Liver (tissue), 9 donors: ENCODE results near the gene PLN. TPM values are rescaled to one million over a fixed set of nuclear protein-coding genes. Genes with fewer than 3 reads are reported as not detected.

ENCODE experiments used
- DNase-seq: peaks from one replicate; pipeline ENCODE4 v3.0.0-alpha.2; 2017; ENCODE audit warnings: low spot score
- H3K27ac ChIP-seq, 2 donors: one replicate each; pipeline ENCODE4 v1.7.0; 2013; ENCODE audit warnings: inconsistent platforms in 2 of 2, low read length in 2 of 2, control low read depth in 1 of 2, low read depth in 1 of 2, mild to moderate bottlenecking in 1 of 2
- H3K27me3 ChIP-seq, 4 donors: one replicate each; pipeline versions ENCODE4 v1.6.1 to v1.7.0; 2013; ENCODE audit warnings: low read length in 3 of 4, inconsistent platforms in 1 of 4, mild to moderate bottlenecking in 1 of 4, moderate library complexity in 1 of 4; ENCODE audit not compliant: control insufficient read depth in 4 of 4, insufficient read depth in 4 of 4
- H3K36me3 ChIP-seq, 4 donors: one replicate each; pipeline versions ENCODE4 v1.6.1 to v1.7.0; 2013; ENCODE audit warnings: low read length in 3 of 4, mild to moderate bottlenecking in 3 of 4, low read depth in 1 of 4, moderate library complexity in 1 of 4; ENCODE audit not compliant: control insufficient read depth in 4 of 4, insufficient read depth in 3 of 4
- H3K4me1 ChIP-seq, 4 donors: one replicate each; pipeline versions ENCODE4 v1.6.1 to v1.7.0; 2013; ENCODE audit warnings: low read length in 3 of 4, mild to moderate bottlenecking in 3 of 4, moderate library complexity in 1 of 4; ENCODE audit not compliant: control insufficient read depth in 4 of 4, insufficient read depth in 4 of 4
- H3K4me3 ChIP-seq, 3 donors: one replicate each; pipeline versions ENCODE4 v1.6.1 to v1.7.0; 2013; ENCODE audit warnings: low read length in 3 of 3, control low read depth in 1 of 3, low read depth in 1 of 3, mild to moderate bottlenecking in 1 of 3
- H3K9ac ChIP-seq, 2 donors: one replicate each; pipeline ENCODE4 v1.7.0; 2013; ENCODE audit warnings: low read length in 2 of 2, mild to moderate bottlenecking in 2 of 2, moderate library complexity in 2 of 2, control low read depth in 1 of 2, low read depth in 1 of 2
- H3K9me3 ChIP-seq, 4 donors: one replicate each; pipeline versions ENCODE4 v1.6.1 to v1.7.0; 2013; ENCODE audit warnings: low read length in 3 of 4; ENCODE audit not compliant: control insufficient read depth in 4 of 4
- CTCF ChIP-seq: fragments of 150-350 bp; IDR thresholded peaks from 2 replicates; pipeline ENCODE4 v1.5.1; 2017; ENCODE audit warnings: improper control_type of control experiment, low read depth, low read length; ENCODE audit not compliant: missing input control
- EGR1 ChIP-seq, 2 donors: IDR thresholded peaks; 2 replicates each; pipeline ENCODE4 v1.6.1; 2016 to 2018; ENCODE audit warnings: antibody characterized with exemption in 2 of 2, low read depth in 2 of 2
- FOXA1 ChIP-seq: IDR thresholded peaks from 2 replicates; pipeline ENCODE4 v1.6.1; 2016; ENCODE audit warnings: antibody characterized with exemption
- FOXA2 ChIP-seq: IDR thresholded peaks from 2 replicates; pipeline ENCODE4 v1.6.1; 2016; ENCODE audit warnings: antibody characterized with exemption
- GABPA ChIP-seq, 2 donors: IDR thresholded peaks in 1 of 2; conservative IDR thresholded peaks in 1 of 2; 2 replicates each; pipeline ENCODE4 v1.6.1; 2016; ENCODE audit warnings: antibody characterized with exemption in 2 of 2, mild to moderate bottlenecking in 1 of 2, moderate library complexity in 1 of 2
- HNF4A ChIP-seq, 2 donors: conservative IDR thresholded peaks; 2 replicates each; pipeline ENCODE4 v1.6.1; 2016; ENCODE audit warnings: antibody characterized with exemption in 2 of 2, mild to moderate bottlenecking in 2 of 2
- HNF4G ChIP-seq: IDR thresholded peaks from 2 replicates; pipeline ENCODE4 v1.6.1; 2016; ENCODE audit warnings: antibody characterized with exemption
- JUND ChIP-seq, 2 donors: IDR thresholded peaks; 2 replicates each; pipeline ENCODE4 v1.6.1; 2016; ENCODE audit warnings: antibody characterized with exemption in 2 of 2
- NR2F2 ChIP-seq: IDR thresholded peaks from 2 replicates; pipeline ENCODE4 v1.6.1; 2016; ENCODE audit warnings: antibody characterized with exemption
- RAD21 ChIP-seq, 2 donors: IDR thresholded peaks; 2 replicates each; pipeline ENCODE4 v1.6.1; 2016; ENCODE audit warnings: antibody characterized with exemption in 2 of 2, mild to moderate bottlenecking in 2 of 2
- RXRA ChIP-seq, 2 donors: IDR thresholded peaks; 2 replicates each; pipeline ENCODE4 v1.6.1; 2017 to 2018; ENCODE audit warnings: antibody characterized with exemption in 2 of 2, mild to moderate bottlenecking in 1 of 2
- SP1 ChIP-seq: IDR thresholded peaks from 2 replicates; pipeline ENCODE4 v1.6.1; 2018; ENCODE audit warnings: antibody characterized with exemption, mild to moderate bottlenecking
- TAF1 ChIP-seq: conservative IDR thresholded peaks from 2 replicates; pipeline ENCODE4 v1.6.1; 2016; ENCODE audit warnings: antibody characterized with exemption, mild to moderate bottlenecking
- YY1 ChIP-seq: IDR thresholded peaks from 2 replicates; pipeline ENCODE4 v1.6.1; 2016; ENCODE audit warnings: antibody characterized with exemption, mild to moderate bottlenecking
- ZBTB33 ChIP-seq: IDR thresholded peaks from 2 replicates; pipeline ENCODE4 v1.6.1; 2016; ENCODE audit warnings: antibody characterized with exemption
- WGBS: extraction: QIAGEN DNeasy Blood & Tissue Kit; methylation state at CpG from one replicate; pipeline ENCODE4 v1.1.7; 2013; 5-methylcytosine and 5-hydroxymethylcytosine counted together
- polyA plus RNA-seq, 2 donors: library from polyadenylated mRNA; stranded (reverse) in 1 of 2; unstranded in 1 of 2; fragments of 200-250 nt in 1 of 2; fragments of >200 nt in 1 of 2; fragmentation: Nextera tagmentation in 1 of 2; extraction: Ambion mirVana in 1 of 2; gene quantifications; one replicate each; pipeline versions ENCODE4 v1.2.1 to v1.2.3, GENCODE V29; 2013 to 2015
- total RNA-seq, 2 donors: library from RNA; depleted of rRNA; stranded (reverse); fragments of >200 nt; gene quantifications; one replicate each; pipeline ENCODE4 v1.2.3, GENCODE V29; 2014
- TF ChIP-seq, protein P1 (sequence below): IDR thresholded peaks from 2 replicates; pipeline ENCODE4 v1.6.1; 2016; ENCODE audit warnings: antibody characterized with exemption, mild to moderate bottlenecking
- TF ChIP-seq, protein P2 (sequence below): IDR thresholded peaks from 2 replicates; pipeline ENCODE4 v1.6.1; 2016; ENCODE audit warnings: antibody characterized with exemption
- TF ChIP-seq, protein P3 (sequence below): IDR thresholded peaks from 2 replicates; pipeline ENCODE4 v1.6.1; 2016; ENCODE audit warnings: antibody characterized with exemption
- donor health status: healthy.
- donor health status: healthy.
- donor health status: healthy.
- donor health status: healthy.
- donor health status: healthy.

Gene PLN
- total and polyA plus RNA-seq, 4 donors: 0.14 to 1.3 (median 0.44) TPM

GRCh38 chr6:118546880-118547218, 1.2 kb upstream of the PLN start:
- Histone ChIP-seq H3K27me3 (no peaks in the 10 kb centered on the region), H3K9ac (no peak overlapping the region), H3K9me3 (no peaks in the 10 kb centered on the region), H3K4me3 (no peak overlapping the region), H3K36me3 (no peaks in the 10 kb centered on the region), H3K27ac (no peak overlapping the region), H3K4me1 (peaks cover 0 to 8% (median 1%) of the 10 kb centered on the region in 4 donors)
- WGBS: 66% methylated on average over 1 of the region's 1 CpG
- TF ChIP-seq ZBTB33 (no peak), JUND (IDR thresholded peaks at IDR 0.05) (no peak), GABPA (IDR thresholded peaks at IDR 0.05 in 1 of 2, conservative IDR thresholded peaks at IDR 0.05 in 1 of 2) (no peak), FOXA1 (no peak), TAF1 (no peak), SP1 (no peak), YY1 (no peak), CTCF (no peak), RAD21 (IDR thresholded peaks at IDR 0.05) (no peak), NR2F2 (no peak), HNF4A (conservative IDR thresholded peaks at IDR 0.05) (no peak), RXRA (IDR thresholded peaks at IDR 0.05) (no peak), HNF4G (no peak), EGR1 (IDR thresholded peaks at IDR 0.05; ENCODE audit: low read depth in 2 of 2) (no peak), FOXA2 (no peak)
- TF ChIP-seq, protein P1, sequence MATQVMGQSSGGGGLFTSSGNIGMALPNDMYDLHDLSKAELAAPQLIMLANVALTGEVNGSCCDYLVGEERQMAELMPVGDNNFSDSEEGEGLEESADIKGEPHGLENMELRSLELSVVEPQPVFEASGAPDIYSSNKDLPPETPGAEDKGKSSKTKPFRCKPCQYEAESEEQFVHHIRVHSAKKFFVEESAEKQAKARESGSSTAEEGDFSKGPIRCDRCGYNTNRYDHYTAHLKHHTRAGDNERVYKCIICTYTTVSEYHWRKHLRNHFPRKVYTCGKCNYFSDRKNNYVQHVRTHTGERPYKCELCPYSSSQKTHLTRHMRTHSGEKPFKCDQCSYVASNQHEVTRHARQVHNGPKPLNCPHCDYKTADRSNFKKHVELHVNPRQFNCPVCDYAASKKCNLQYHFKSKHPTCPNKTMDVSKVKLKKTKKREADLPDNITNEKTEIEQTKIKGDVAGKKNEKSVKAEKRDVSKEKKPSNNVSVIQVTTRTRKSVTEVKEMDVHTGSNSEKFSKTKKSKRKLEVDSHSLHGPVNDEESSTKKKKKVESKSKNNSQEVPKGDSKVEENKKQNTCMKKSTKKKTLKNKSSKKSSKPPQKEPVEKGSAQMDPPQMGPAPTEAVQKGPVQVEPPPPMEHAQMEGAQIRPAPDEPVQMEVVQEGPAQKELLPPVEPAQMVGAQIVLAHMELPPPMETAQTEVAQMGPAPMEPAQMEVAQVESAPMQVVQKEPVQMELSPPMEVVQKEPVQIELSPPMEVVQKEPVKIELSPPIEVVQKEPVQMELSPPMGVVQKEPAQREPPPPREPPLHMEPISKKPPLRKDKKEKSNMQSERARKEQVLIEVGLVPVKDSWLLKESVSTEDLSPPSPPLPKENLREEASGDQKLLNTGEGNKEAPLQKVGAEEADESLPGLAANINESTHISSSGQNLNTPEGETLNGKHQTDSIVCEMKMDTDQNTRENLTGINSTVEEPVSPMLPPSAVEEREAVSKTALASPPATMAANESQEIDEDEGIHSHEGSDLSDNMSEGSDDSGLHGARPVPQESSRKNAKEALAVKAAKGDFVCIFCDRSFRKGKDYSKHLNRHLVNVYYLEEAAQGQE: no peak
- TF ChIP-seq, protein P2, sequence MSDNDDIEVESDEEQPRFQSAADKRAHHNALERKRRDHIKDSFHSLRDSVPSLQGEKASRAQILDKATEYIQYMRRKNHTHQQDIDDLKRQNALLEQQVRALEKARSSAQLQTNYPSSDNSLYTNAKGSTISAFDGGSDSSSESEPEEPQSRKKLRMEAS: no peak
- TF ChIP-seq, protein P3, sequence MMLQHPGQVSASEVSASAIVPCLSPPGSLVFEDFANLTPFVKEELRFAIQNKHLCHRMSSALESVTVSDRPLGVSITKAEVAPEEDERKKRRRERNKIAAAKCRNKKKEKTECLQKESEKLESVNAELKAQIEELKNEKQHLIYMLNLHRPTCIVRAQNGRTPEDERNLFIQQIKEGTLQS: no peak
- DNase-seq: no peak

DNA sequence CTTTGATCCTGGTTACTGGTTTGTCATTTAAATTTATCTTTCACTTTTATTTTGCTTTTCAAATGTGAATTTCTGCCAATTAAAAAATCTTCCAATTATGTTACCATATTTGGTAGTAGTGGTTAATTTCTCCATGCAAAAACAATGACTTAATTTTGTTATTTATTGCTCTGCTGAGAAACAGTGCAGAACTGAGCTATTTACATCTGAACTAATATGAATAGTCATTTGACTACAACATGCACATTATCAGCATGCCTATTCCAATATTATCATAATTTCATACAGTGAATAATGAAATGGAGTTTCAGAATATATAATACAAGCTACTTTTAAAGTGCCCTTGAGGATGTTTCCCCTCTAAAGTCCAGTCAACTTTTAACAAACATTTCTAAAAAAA, 517 bp downstream of the PLN start:
- H3K9me3 ChIP-seq: no peaks in the 10 kb centered on the region
- DNase-seq: no peak
- no peaks in the 10 kb centered on the region for H3K27me3 ChIP-seq
- TF ChIP-seq CTCF (no peak), NR2F2 (no peak)
- TF ChIP-seq, protein P1: no peak
- H3K36me3 ChIP-seq: no peaks in the 10 kb centered on the region
- no peak overlapping the region for H3K27ac ChIP-seq
- H3K4me1 ChIP-seq: peaks cover 0 to 8% (median 1%) of the 10 kb centered on the region in 4 donors
- no peak overlapping the region for H3K9ac ChIP-seq
- no peak overlapping the region for H3K4me3 ChIP-seq
